GM18907 (cell line): Measurements from ENCODE around the gene ZBP1.

Experiments
- ATAC-seq: cut with Tn5 transposase; IDR thresholded peaks from one replicate; pipeline ENCODE4 v1.9.1; 2021; ENCODE audit warnings: mild to moderate bottlenecking, moderate library complexity; ENCODE audit not compliant: unreplicated experiment

ZBP1 gene, protein sequence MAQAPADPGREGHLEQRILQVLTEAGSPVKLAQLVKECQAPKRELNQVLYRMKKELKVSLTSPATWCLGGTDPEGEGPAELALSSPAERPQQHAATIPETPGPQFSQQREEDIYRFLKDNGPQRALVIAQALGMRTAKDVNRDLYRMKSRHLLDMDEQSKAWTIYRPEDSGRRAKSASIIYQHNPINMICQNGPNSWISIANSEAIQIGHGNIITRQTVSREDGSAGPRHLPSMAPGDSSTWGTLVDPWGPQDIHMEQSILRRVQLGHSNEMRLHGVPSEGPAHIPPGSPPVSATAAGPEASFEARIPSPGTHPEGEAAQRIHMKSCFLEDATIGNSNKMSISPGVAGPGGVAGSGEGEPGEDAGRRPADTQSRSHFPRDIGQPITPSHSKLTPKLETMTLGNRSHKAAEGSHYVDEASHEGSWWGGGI

DNA sequence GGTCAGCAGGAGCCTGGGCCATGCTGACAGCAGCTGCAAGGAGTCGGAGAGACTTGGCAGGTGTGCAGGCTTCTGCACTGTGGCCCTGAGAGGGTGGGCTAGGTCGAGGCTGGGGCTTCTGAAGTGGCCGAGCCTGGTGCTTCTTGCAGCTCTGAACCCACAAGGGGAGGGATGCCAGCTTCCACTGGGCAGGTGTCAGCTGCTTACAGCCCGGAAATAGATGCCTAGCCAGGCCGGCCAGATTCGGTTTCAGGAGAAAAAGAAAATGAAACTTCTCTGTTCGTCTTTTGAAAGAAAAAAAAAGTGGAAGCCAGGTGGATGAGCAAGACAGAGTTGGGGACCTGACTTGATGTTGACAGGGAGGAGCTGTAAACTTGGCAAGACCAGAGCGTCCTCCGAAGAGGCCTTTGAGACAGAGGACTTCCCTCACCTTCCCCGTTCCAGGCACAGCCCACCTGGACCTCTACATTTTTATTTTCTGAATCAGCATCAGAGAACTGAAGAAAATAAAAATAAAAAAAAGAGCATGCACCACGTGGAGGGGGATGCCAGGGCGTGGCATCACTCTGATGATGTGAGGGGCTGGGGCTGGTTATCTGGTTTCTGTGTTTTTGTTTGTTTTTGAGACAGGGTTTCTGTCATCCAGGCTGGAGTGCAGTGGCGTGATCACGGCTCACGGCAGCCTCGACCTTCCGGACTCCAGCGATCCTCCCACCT, at the start of gene ZBP1:
Gene ZBP1 (minus strand): TSS at position 153 of the 717 bp plus-strand sequence. CDS start 131 bp downstream, at position 22.
- ATAC-seq, result peak; percentile 60

GRCh38 chr20:57669632-57670031, 49.4 kb upstream of the ZBP1 start:
- no peak for ATAC-seq

DNA sequence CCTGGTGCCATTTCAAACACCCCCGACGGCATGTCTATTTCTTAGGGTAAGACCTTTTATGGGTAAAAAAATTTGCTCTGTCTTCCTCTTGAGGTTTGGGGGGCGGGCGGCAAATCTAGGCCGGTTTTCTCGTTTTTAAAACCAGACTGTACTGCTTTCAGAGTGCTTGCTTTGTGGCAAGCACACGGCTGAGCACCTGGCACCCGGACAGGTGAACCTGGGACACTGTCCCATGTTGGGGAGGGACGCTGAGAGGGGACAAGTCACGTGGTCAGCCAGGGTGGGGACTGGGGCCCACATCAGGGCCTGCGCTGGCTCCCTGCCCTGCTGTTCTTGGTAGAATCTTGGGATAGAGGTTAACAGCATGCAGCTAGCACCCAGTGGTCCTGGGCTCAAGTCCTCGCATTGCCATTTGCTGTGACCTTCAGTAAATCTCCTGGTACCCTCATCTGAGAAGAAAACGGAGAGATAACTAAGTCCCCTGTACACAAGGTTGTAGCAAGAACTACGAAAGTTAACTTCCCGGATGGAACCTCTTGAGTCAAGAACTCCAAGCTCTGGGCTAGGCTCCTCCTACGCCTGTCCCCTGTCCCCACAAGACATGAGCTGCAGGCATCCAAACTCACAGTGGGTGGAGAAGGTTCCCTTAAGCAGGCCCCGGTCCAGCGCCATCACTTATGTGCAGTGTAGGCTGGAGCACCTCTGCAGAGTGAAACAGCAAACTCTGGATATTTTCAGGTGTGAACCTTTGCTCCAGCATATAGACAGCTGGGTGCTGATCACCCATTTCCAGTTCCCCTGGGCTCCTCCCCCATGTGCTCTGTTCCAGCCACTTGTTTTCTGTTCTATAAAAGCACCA, 47.9 kb upstream of the ZBP1 start:
- ATAC-seq, result no peak

GRCh38 chr20:57667388-57667787, 47.2 kb upstream of the ZBP1 start:
- ATAC-seq, result no peak

GRCh38 chr20:57666834-57667157, 46.6 kb upstream of the ZBP1 start:
- ATAC-seq, result no peak

DNA sequence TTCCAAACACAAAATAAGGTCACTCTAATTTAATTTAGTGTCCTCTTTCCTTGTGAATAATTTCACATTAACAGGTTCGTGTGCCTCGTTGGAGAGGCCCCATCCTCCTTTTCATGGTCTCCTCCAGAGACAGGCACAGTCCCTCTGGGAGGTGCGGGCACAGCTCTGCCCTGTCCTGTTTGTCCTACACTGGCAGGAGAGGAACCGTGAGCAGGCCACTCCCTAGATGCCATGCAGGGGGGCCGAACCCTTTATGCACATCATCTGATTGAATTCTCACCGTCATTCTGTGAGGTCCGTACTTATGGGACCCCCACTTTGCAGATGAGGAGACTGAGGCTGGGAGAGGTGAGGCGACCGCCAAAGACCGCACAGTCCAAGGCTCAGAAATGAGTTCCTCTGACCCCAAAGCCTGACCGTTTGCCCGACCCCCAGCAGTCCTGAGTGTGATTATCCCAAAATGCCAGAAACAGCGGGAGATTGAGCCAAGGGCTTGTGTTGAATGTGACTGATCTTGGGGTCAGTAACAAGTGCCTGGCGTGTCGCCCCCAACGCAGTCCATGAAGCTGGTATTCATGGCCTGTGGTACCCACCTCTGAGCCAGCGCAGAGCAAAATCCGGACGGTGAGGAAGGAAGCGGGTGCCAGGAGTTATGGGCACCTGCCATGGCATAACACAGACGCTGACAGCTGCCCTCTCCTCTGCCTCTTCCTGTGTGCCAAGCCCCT, 46.0 kb upstream of the ZBP1 start:
- ATAC-seq, result no peak

GRCh38 chr20:57665589-57665971, 45.4 kb upstream of the ZBP1 start:
- ATAC-seq, result no peak

DNA sequence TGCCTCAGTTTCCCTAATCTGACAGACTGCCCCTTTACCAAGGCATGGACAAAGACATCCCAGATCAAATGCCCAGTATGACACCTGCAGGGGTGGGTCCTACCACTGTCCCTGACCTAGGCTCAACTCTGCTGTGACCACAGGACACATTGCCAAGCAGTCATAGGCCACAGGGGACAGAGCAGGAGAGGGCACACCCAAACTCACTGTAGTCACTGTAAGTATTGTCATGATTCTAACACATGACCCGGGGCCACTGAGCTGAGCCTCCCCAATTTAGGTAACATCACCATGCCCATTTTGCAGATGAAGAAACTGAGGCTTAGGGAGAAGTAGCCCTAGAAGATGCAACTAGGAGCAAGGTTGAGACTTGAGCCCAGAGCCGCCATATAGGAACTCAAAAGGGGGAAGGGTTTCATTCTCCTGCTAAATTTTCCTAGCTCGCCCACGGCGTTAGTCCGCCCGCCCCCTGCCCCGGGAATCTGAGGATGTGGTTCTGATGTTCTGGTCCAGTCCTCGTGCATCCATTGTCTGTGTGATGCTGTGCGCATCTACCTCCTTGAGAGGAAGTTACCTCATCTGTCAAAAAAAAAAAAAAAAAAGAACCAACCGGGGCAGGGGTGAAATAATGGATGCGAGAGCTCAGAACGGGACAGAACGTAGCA, 44.8 kb upstream of the ZBP1 start:
- ATAC-seq, result no peak

GRCh38 chr20:57664476-57664875, 44.2 kb upstream of the ZBP1 start:
- no peak for ATAC-seq

- no peak for ATAC-seq
Observed at GRCh38 chr20:57663681-57664451, 43.6 kb upstream of the ZBP1 start.

DNA sequence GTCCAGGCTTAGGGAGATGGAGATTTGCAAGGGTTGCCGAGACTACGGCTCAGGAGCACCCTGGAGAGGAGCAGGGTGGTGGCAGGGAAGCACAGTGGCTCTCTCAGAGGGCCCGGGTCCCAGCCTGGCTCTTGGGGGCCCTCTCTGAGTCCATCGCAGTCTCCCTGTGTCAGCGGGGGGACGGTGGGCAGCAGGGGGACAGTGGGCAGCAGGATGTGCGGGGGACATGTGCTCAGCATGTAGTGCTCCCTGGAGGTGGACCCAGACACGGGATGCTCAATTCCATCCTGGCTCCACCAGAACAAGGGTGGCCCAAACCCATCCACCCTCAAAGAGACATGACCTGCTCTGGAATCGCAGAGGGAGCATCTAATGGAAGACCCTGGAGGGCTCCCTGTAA, 43.0 kb upstream of the ZBP1 start:
- no peak for ATAC-seq

GRCh38 chr20:57662456-57663240, 42.4 kb upstream of the ZBP1 start:
- ATAC-seq, result no peak

GRCh38 chr20:57661746-57662455, 41.7 kb upstream of the ZBP1 start:
- ATAC-seq, result no peak

GRCh38 chr20:57660922-57661745, 40.9 kb upstream of the ZBP1 start:
- ATAC-seq, result no peak

GRCh38 chr20:57660181-57660921, 40.1 kb upstream of the ZBP1 start:
- ATAC-seq, result no peak

DNA sequence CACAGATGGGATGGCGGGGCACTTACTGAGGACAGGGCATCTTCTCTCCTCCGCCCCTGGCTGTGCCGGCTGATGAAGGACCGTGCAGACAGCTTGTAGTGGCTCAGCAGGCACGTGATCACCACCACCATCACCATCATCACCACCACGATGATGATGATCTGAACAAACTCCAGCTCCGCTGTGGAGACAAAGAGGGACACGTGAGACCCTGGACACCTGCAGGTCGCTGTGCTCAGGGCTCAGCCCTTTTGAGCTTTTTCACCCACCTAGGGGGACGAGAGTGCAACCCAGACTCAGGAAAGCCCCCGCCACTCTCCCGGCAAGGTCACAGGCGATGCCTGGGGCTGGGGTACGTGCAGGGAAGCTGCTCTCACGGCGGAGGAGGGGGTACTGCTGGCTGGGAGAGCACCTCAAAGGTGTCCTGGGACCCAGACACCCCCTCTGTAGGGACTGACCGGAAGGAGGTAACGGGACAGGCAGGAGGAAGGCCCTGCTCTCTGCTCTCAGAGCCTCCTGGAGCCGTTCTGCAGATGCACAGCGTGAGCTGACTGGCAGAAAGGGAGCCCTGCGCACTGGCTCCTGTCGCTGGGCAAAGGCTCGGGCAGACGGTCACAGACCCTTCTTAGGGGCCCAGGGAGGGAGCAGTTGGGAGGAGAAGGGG, 39.4 kb upstream of the ZBP1 start:
- no peak for ATAC-seq
